ENCODE results near the gene CARTPT.

CARTPT gene

DNA sequence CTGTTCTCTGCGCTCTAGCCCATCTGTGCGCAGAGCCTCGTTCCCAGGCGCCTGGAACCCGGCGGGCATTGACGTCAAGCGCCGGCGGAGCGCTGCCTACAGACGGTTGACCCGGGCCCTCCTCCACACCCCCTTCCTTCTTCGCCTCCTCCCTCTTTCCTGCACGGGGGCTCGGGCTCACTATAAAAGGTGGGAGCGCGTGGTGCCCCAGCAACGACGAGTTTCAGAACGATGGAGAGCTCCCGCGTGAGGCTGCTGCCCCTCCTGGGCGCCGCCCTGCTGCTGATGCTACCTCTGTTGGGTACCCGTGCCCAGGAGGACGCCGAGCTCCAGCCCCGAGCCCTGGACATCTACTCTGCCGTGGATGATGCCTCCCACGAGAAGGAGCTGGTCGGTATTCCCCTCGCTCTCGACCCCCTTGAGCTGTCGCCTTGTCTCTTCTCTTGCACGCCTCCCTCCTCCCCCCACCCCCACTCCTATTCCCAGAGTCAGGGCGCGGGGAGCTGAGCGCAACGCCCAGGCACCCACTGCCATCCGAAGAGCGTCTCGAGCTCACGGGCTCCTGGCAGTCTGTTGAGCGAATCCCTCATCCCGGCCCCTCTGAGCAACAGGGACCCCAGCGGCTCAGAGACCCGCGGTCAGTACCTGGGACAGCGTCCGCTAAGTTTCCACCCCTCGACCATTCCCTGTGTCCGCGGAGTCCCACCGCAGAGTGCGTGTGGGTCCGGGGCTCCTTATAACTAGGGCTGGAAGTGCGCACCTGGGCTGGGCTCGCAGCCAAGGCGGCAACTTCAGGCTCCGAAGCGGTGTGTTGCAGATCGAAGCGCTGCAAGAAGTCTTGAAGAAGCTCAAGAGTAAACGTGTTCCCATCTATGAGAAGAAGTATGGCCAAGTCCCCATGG is at the start of gene CARTPT:
Gene CARTPT (plus strand): TSS at position 213 of the 902 bp plus-strand sequence. CDS start 19 bp downstream, at position 232.
- ATAC-seq, result no peak

DNA sequence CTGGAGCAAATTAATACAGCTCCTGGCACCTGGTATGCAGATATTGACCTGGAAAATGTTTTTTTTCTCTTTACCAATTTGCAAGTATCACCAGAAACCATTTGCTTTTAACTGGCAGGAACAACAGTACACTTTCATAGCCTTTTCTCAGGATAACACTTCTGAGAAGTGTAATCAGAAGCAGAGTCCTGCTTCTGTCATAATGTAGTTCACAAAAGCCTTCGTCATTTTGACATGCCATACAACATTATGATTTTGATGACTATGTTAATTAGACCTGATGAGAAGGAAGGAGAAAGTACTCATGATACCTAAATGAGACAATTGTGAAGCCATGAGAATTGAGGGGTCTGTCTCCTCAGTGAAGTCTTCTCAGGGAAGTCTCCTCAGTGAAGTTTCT is 41.1 kb upstream of the CARTPT start:
- no peak for ATAC-seq

DNA sequence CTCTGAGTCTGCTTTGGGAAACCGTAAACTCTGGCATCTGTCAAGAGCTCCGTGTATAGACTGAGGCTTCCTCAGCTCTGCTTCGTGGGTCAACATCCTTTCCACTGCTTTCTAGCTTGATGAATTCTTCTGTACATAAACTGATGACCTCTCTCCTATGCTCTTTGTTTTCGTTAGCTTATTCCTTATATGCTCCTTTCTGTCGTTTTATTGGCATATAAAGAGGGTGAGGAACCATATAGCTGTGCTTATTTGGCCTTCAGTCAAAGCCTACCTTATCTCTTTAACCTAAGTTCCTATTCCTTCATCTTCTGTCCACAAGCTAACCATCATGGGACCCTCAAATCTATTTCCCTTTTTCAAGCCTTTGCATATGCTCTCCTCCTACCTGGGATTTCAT is 39.4 kb upstream of the CARTPT start:
- no peak for ATAC-seq

- ATAC-seq, result no peak
These were observed 38.6 kb upstream of the CARTPT start for GRCh38 chr5:71680510-71680909.

GRCh38 chr5:71681296-71681695 is 37.8 kb upstream of the CARTPT start:
- no peak for ATAC-seq

- no peak for ATAC-seq
These were observed 34.8 kb upstream of the CARTPT start for GRCh38 chr5:71684309-71684708.

DNA sequence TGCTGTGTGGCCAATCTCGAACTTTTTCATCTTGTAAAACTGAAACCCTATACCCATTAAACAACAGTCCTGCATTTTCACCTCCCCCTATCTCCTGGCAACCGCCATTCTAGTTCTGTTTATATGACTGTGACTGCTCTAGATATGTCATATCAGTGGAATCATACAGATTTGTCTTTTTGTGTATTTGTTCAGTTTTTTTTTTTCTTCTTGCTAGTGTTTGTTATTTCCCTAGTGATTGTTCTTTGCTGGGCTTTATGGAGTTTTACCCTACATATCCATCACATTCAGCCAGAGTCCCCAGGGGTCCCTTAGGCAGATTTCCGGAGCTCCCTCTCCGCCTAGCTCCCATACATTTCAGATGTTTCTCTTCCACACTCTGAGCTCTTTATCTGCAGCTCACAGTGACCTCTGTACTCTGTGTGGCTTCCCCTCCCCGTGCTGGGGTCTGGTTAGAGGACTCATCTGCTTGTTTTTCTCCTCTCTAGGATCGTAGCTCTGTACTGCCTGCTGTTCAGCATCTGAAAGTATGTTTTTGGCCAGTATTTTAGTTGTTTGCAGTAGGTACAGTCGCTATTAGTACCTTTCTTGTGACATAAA is 25.1 kb upstream of the CARTPT start:
- ATAC-seq, result no peak

- ATAC-seq, result no peak
These were observed 24.0 kb upstream of the CARTPT start for GRCh38 chr5:71695071-71695470.

DNA sequence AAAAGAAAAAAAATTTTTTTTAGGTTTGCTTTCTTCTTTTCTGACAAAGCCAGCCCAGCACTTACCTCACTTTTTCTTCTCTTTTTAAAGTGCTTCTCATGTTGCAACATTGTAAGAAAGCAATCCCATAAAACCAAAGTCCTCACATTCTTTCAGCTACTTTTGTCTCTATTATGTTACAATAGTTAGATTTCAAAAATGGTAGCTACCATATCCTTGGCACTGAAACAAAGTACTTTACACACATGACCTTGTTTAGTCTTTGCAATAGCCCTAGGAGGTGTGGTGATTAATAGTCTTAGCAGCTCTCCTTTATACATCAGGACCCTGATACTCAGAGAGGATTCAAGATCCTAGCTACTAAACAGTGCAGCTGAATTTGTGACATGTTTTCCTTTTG is 23.5 kb upstream of the CARTPT start:
- no peak for ATAC-seq

GRCh38 chr5:71697967-71698366 is 21.1 kb upstream of the CARTPT start:
- no peak for ATAC-seq

- ATAC-seq, result no peak
These were observed 19.8 kb upstream of the CARTPT start for GRCh38 chr5:71699233-71699632.

GRCh38 chr5:71699751-71700150 is 19.3 kb upstream of the CARTPT start:
- ATAC-seq, result no peak

- ATAC-seq, result no peak
These were observed 18.3 kb upstream of the CARTPT start for GRCh38 chr5:71700803-71701202.

GRCh38 chr5:71701407-71701806 is 17.7 kb upstream of the CARTPT start:
- no peak for ATAC-seq

DNA sequence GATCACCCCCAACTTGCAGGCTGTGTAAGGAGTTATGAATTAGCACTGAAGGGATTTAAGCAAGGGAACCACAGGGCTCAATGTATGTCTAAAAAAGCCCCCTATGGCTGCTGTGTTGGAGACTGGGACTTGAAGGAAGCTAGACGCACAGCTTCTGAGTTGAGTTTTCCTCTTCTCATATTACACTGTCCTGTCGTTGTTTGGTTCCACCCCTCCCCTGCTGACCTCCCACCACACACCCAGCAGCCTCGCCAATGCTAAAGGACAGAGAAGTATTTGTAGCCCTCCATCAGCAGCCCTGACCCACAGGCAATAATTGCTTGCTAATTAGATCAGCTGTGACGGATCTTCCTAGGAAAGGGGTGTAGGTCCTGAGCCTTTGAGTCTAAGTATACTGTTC is 15.1 kb upstream of the CARTPT start:
- ATAC-seq, result no peak

DNA sequence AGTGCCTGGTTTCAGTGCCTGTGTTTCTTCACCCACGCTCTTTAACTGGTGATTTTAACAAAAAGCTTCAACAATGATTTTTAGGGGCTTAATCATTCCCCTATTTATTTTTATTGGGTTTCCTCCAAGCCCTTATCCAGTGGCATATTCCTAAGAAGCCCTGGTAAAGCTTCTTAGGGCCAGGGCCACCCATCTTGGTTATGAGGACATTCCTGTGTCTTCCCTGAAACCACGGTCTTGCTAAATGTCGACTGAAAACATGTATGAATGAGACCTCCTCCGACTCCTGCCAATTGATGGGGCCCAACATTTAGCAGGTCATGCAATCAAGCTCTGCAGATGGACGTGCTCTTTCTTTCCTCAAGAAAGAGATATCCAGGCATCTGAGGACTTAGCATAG is 13.7 kb upstream of the CARTPT start:
- no peak for ATAC-seq

DNA sequence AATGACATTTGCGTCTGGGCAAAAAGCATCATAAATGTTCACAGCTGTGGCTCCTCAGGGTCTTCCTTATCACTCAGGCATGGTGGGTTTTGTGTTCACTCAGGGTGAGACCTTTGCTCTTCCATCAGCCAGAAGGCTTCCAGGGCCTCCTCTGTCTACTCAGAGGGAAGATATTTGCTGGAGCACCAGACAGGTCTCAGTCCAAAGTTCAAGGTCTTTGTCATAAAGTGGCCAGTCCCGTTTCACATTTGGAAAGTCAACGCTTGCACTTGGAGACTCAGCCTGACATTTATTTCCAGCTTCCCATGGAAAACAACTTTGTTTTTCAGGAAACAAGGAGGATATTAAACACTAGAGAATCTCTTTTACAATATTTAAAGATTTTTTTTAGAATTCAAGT is 12.2 kb upstream of the CARTPT start:
- ATAC-seq, result no peak

- ATAC-seq, result no peak
These were observed 7.5 kb upstream of the CARTPT start for GRCh38 chr5:71711610-71712009.

DNA sequence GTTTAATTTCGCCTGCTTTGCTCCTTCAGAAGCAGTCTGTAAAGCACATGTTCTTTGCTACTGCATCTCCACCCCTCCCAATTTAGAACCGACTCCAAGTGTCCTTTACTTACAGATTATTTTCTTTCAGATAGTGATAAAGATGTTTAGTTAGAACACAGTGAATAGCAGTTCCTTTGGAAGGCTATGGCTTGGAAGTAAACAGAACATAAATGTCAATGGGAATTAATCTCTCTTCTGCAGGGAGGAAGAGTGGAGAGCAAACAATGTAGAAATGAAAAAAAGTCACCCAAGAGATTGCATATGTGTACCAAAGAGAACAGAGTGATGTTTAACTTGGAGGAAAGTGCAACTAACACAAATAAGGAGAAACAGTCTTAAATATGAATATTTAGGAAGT is 4.2 kb upstream of the CARTPT start:
- no peak for ATAC-seq

- ATAC-seq, result no peak
These were observed 8.9 kb downstream of the CARTPT start for GRCh38 chr5:71727978-71728377.

- ATAC-seq, result no peak
These were observed 11.9 kb downstream of the CARTPT start for GRCh38 chr5:71731015-71731414.

DNA sequence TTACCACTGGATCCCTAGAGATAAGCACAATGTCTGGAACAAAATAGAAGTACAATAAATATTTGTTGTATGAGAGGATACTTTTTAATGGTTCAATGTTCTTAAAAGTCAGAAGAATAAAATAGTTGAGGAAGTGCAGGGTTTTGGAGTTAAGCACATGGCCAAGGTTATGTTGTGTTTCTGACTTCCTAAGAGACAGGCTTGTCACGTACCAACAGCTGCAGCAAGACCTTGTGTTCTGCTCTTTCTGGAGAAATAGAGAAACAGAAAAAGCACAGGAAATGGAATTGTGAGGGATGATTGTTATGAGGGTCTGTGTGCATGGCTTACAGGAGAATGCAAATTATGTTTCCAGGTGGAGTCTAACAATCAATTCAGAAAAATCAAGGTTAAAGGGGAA is 12.9 kb downstream of the CARTPT start:
- no peak for ATAC-seq

GRCh38 chr5:71734141-71734540 is 15.1 kb downstream of the CARTPT start:
- ATAC-seq, result no peak

GRCh38 chr5:71737931-71738539 is 19.0 kb downstream of the CARTPT start:
- ATAC-seq, result no peak

Measured in activated CD4-positive, CD25-positive, alpha-beta regulatory T cell treated with anti-CD3 and anti-CD28 coated beads, Interleukin-2, amount 50 U/mL, for 24 hours (primary cell).